Neural progenitor cell (in vitro differentiated cells): ENCODE data around the gene SLC47A1.

Experiments
- CTCF ChIP-seq: fragments of 200-600 bp; sonication (generic); IDR thresholded peaks from 2 replicates; pipeline ENCODE4 v1.5.1; 2017; ENCODE audit warnings: antibody characterized with exemption, mild to moderate bottlenecking
- EZH2 ChIP-seq: fragments of 200-600 bp; sonication (generic); IDR thresholded peaks from 2 replicates; pipeline ENCODE4 v1.6.1; 2017; ENCODE audit warnings: antibody characterized with exemption, mild to moderate bottlenecking, moderate library complexity
- EZH2phosphoT487 ChIP-seq: fragments of 200-600 bp; sonication (generic); IDR thresholded peaks from 2 replicates; pipeline ENCODE4 v1.6.1; 2017; ENCODE audit warnings: antibody characterized with exemption

- TF ChIP-seq CTCF (no peak), EZH2 (no peak), EZH2phosphoT487 (no peak)
These were observed 81.2 kb downstream of the SLC47A1 start for GRCh38 chr17:19614900-19615299.
